GM19324 (cell line): Measurements from ENCODE around the gene TPD52L1.

Experiments
- ATAC-seq: cut with Tn5 transposase; IDR thresholded peaks from one replicate; pipeline ENCODE4 v1.9.1; 2021; ENCODE audit warnings: mild to moderate bottlenecking, moderate library complexity; ENCODE audit not compliant: unreplicated experiment, low FRiP score

Gene TPD52L1

DNA sequence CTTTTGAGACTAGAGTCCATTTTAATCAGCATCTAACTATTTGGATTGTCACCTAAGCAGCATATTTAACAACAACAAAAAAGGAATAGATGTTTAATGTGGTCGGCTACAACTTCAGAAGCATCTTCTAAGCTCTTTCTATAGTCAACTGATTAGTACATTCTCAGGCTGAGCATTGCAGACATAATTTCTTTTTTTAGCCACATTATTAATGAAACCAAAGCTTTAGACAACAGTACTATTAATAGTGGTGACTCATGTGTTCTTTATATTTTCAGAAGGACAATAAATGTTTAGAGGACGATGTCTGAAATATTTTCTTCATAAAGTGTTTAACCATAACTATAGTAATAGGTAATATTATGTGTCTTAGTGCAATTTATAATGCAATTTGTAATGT is 52.4 kb downstream of the TPD52L1 start:
- ATAC-seq, result no peak

DNA sequence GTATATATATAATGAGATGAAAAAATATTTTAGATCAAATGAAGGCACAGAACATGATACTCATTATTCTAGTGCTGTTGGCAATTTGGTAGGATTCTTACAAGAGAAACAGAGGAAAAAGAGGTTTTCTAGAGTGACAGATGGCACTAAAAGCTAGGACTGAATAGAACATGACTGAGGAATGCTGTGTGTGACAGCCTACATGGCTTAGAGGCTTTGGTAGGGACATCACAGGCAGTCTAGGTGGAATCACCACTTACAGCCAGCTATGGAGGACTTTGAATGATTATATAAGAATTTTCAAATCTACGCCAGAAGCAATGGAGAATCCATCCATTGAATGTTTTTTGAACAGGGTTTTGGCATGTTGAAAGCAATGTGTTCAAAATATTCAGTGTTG is 52.8 kb downstream of the TPD52L1 start:
- no peak for ATAC-seq

DNA sequence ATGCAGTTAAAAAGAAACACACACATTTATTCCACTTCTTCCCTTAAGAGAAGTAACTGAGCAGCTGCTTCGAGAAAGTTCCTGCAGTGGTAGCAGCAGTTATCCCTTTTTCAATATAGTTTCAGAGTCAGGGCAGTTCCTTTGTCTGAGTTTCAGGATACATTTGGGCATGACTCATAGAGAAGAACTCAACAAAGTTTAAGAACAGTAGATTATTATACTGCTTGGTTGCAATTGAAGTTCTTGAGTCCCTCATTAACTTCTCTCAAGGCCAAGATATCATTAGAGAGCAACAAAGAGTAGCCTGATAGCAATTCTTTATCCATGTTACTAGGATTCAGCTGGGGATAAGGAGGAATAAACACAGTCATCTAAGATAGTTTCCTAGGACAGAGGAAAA is 54.4 kb downstream of the TPD52L1 start:
- no peak for ATAC-seq

DNA sequence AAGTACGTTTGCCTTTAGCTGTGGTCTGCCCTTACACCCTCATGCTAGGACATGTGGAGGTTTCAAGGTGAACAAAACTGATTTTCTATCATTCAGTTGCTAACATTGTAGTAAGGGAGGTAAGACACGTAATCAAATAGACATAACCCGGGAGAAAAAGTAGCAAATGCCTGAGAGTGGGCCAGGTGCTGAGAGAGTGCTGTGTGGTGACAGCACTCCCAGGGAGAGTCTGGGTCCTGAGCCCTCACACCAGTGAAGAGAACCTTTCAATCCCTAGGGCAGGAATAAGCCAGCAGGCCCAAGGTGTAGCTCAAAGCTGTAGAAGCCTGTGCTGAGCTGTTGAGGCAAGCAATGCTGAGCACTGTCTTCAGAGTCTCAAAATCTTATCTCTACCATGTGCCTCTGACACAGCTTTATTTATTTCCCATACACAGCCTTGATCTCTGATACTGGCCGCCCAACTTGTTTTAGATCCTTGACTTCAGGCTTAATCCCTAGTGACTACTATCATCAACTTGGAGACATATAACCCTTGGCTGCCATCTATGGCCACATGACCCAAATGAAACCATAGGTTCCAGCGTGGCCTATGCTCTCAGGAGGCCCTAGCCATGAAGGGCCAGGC is 55.2 kb downstream of the TPD52L1 start:
- ATAC-seq, result no peak

DNA sequence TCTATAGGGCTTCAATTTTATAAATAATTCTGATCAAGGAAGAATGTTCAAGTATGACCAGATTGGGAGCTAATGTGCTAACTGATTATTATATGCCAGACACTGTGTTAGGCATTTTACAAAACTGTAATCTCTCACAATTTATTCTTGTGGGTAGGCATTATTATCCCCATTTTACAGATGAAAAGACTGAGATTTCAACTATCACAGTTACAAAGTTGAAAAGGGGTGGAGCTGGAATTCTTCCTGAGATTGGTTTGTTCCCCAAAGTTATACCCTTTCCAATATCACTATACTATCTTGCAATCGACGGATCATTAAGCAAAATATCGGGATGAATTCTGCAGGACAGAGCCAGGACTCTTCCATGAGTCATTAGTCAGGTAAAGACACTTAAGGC is 57.1 kb downstream of the TPD52L1 start:
- ATAC-seq, result no peak

DNA sequence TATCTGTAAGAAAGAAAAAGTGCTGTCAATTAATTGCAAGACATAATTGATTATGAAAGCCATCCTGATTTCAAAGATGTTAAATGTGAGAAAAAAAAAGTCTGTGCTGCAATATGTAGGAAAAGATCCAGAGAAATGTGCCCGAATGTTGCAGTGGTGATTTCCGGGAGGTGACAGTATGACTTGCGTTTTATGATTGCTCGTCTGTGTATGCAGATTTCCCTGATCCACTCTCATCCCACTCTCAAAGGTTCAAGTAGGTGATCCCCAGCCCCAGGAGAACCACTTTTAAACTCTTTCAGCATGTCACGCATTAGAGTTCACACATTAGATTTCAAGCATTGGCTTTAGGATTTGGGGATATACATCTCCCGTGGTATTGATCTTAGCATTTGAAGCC is 57.8 kb downstream of the TPD52L1 start:
- no peak for ATAC-seq

DNA sequence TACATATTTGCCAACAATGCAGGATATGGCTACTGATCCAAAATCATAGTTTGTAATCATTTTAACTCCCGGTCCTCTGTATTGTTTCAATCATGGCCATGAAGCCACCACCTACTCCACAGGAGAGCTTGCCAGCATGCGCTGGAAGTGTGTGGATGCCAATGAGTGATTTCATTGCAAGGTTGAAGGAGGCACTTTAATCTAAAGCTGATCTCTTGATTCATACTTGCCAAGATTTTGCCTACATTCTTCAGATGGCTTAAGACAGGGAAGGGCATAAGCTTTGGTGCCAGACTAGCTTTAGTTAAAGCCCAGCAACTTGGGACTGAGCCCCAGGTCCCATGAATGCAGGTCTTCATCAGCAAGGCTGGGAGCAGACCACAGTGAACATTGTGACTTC is 58.8 kb downstream of the TPD52L1 start:
- ATAC-seq, result no peak

DNA sequence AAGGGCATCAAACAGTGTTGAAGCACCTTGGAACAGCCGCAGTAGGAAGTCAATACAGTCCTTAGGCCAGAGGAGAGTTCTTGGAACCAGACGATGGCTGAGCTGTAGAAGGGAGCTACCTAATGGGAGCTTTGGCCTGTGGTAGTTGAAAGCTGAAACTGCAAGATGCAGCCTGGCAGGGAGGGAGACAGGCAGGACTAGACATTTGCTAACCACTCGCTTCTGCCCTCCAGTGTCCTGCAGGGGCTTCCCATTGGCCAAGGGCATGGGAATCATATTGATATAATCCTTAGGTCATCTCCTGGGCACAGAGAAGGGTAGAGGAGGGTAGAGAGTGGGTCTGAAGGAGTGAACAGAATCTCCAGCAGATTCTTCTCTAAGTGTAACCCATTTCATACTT is 60.4 kb downstream of the TPD52L1 start:
- no peak for ATAC-seq

DNA sequence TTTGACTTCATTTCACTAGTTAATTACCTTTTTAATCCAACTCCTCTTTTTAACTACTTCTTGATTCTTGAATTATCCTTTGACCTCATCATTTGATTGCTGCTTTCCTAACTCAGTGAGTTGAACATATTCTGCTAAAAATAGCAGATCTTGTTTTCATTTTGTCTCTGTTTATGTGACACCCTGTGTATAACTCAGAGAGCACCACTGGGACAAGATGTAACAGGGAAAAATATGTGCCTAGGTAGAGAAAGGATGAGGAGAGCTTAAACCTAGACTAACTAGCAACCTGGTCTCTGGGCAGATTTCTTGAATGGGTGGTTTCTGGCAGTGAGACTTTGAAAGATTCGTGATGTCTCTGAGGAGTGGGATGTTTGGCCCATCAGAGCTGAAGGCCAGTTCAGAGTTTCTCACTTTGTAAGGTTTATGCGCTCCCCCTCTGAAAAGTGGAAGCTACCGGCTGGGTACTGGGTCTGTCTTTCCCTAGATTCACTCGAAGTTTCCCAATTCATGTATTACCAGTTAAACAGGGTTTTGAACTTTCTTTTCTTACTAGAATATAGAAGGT is 61.8 kb downstream of the TPD52L1 start:
- no peak for ATAC-seq

DNA sequence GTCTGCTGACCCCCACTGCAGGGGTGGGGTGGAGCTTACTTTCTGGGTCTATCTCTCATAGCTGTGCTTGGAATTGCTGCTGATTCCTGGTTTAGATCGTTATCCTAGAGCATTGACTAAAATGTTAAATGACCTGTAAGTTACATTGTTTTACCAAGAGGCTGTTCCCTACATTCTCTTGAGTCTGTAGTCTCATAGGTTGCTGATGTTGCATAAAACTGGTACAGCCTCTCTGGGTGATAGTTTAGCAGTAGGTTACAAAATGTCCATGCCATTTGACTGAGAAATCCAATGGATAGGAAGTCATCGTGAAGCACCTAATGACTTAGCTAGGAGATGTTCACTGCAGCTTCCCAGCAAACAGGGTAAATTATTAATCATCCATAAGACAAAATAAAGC is 62.4 kb downstream of the TPD52L1 start:
- ATAC-seq, result no peak

DNA sequence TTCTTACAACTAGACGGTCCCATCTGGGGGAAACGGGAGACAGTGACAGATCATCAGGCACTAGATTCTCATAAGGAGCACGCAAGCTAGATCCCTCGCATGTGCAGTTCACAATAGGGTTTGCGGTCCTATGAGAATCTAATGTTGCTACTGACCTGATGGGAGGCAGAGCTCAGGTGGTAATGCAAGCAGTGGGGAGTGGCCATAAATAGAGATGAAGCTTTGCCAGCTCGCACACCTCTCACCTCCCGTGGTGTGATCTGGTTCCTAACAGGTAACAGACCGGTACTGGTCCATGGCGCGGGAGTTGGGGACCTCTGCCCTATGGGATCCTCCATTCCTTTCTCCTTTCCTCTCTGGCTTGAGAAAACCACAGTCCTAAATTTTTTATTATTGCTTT is 63.8 kb downstream of the TPD52L1 start:
- ATAC-seq, result no peak

DNA sequence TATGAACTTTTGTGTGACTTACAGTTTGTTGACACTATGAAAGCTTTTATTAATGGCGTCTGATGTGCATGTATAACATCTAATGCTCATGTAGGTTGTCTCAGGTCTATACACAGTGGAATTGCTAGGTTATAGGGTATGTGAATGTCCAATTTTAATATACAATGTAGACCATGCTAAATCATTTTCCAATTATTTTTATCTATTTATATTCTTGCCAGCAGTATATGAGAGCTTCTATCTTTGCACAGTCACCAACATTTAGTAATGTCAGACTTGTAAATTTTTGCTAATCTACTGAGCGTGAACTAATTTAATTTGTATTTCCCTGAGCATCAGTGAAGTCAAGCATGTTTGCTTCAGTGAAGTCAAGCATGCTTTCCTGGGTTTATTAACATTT is 64.4 kb downstream of the TPD52L1 start:
- ATAC-seq, result no peak

DNA sequence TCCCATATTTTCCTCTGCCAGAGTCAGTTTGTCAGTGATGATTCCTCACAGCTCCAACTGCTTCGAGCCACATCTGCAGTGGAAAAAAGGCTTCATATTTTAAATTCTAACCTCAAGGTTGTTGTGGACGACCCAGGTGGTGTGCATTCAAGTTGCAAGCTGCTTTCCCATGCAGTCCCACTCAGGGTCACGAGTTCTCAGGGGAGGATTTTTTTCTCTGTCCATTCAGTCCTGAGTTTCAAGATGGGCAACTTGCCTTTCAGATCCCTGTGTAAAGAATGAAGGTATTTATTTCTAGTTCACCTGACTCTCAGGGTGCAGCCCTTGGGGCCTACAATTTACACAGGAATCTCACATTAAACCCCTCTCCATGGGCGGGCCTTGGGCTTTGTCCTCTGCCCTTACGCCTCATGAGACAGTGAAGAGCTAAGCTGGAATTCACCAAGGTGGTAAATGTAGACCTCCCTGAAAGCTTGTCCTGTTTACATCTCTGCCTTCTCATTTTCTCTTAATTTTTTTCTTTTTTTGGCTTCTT is 65.9 kb downstream of the TPD52L1 start:
- ATAC-seq, result no peak

DNA sequence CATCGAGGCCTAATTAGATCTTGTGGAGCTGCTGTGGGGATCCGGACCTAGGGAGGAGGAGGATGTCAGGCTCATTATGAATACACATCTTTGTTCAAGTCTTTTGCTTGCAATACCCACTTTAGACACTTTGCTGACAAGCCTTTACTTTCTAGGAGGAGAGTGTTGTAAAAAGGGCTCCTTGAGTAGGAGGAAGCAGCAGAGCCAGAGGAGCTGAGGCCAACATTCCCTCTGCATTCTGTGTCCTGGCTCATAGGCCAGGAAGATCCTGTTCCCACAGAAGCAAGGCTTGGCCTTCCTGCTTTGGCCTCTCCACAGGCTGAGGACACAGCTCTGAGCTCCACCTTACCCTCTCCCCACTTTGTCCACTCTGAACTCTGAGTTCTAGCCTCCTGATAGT is 67.1 kb downstream of the TPD52L1 start:
- no peak for ATAC-seq

DNA sequence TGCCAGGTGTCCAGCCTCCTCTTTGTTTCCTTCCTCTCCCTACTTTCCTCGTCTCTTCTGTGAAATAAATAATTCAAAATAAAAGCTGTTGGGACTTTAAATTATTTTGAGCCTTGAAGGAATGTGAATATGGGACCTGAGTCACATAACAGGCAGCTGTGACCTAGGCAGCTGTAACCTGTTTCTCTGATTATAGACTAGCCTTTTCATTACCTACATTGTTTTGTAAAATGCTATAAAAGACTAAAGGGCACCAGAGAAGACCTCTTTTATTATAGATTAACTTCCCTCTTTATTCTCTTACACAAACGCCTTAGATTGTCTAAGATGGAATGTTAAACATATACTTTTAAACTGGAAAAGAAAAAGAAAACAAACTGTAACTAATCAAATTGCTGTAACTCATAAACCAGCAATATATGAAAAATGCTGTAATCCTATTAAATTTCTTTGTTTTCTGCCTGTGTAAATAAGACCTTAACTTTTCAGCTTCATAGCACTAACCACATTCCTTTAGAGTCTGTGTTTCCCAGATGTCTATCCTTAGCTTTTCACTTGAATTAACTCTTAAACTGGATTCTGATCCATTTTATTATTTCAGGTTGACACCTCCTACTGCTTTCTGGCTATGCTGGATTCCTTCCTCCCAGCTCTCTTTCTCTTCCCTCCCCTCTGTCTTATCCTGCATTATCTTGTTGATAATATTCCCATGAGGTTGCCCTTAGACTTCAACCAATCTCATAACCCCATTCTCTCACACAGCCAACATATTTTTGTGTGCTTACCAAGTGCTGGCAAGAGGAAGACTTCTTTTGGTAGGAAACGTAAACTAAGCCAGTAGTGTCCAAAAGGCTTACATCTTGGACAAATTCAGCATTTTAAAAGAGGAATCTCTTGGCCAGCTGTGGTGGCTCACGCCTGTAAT is 69.2 kb downstream of the TPD52L1 start:
- no peak for ATAC-seq

DNA sequence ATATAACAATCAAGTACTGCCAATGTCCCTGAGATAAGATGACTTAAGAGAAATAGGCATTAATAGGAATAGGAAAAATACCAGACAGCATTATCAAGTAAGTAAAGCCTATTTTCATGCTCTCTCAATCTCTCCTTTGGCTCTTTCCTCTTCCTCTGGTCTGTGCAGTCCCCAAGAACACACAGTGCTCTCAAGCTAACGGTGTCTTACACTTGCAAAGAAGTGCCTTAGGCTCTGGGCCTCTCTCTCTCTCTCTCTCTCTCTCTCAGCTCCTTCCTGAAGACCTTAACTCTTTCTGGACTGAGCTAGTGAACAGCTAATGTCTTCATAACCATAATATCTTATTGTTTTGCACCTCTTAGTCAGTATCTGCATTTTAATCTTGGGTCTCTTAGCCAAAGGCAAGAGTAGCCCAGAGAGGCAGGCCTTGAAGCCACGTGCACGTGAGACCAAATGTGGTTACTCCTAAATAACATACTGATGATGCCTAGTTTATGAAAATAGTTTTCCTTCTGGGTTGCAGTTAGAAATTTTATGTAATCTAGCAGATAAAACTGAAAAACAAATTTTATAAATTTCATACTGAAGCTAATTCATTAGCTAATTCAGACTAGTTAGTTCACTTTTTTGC is 70.8 kb downstream of the TPD52L1 start:
- no peak for ATAC-seq

DNA sequence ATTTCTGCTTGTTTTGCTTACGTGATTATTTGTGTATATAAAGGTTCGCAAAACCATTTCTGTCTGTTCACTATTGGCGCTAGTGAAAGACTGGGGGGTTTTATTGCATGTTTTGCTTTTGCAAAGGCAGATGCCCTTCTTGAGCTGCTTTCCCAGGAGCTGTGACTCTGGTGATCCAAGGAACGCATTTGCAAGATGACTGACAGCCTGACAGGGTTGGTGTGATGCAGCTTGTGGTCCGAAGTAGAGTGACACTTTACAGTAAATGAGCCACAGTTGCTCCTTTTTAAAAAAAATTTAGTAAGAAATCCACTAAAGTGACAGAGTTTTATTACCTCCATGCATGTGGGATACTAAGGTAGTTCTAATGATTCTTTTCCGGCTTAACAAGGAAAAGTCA is 73.7 kb downstream of the TPD52L1 start:
- ATAC-seq, result no peak

DNA sequence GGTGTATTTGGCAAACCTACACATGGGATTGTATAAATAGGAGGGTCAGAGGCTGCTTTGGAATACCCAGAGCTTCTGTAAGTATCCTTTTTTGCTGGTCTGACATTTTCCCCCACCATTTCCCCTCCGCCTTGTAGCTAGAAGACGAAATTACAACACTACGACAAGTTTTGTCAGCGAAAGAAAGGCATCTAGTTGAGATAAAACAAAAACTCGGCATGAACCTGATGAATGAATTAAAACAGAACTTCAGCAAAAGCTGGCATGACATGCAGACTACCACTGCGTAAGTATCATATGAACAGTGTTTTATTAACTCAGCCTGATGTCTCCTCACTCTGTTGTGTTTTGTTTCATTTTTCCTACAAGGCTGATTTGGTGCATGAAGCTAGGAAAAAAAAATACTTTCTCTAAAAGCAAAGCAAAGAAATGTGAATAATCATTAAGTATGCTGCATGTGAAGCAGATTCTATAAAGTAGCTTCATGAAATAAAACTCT is 75.5 kb downstream of the TPD52L1 start:
- ATAC-seq, result no peak

DNA sequence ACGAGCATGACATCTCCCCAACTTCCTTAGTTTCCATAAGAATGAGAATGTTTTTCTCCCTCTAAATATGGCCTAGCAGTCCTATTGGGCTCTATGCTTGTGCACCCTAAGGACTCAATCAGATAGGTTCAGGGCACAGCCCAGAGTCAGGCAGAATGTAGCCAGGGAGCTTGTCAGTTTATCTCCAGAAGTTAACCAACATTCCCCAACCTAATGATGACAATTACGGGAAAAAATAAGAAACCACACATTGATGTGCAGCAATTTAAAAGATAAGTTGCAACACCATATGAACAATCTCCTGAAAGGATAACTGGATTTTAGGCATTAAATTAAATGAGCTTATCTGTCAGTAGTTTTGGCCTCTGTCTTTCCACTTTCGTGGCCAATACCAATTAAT is 77.1 kb downstream of the TPD52L1 start:
- no peak for ATAC-seq

DNA sequence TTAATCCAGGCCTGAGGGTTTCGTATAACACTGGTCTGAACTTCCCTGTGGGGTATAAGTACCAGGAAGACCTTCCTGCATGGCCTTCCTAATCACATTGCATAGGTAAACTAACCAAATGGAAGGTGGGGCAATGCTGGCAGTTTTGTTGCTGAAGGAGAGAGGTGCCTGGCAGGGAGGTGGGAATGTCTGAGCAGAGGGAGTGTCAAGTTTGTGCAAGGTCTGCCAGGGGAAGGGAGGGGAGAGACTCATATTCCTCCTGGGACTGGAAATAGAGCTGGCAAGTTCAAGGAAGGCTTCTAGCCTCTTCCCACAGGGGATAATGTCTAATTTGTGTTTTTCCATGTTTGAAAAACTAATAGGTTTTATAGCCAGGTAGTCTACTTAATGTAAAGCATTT is 77.6 kb downstream of the TPD52L1 start:
- ATAC-seq, result no peak
